Measurements from ENCODE around the gene DRICH1. TPM values are rescaled to one million over a fixed set of nuclear protein-coding genes. Genes with fewer than 3 reads are reported as not detected.
"Not testable (repeated sequence)": the region's sequence is repeated elsewhere in the genome, so short reads cannot be mapped to it uniquely, and the experiment has no call there.

DRICH1 gene, protein sequence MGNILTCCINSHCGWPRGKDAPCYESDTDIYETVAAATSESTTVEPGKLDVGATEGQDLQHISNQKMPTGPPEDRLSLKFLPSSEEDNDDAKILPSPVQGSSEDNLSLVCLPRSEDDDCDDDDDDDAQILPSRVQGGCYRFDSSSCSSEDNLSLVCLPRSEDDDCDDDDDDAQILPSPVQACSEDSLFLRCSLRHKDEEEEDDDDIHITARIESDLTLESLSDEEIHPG
- not detected for total RNA-seq
- long read RNA-seq = 0 reads

DNA sequence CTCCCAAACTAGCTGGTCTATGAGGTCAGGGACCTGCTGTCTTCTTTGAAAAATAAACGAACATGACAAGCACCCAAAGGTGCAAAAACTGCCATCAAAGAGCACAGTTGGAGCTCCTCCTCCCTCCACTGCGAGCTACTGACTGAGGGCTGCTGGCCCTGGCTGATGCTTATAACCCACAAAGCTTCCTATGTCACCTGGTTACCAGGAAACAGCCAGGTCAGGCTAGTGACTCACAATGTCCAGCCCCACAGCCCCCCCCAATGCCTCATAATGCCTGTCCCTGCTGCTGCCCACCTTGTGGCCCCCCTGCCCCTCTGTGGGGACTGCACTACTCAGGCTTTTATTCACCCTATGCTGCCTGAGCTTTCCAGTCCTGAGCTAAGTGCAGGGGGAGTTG lies at the start of gene DRICH1:
DRICH1 (minus strand) TSS at position 144 of the 400 bp plus-strand sequence. CDS start 298 bp downstream, outside the sequence.
- intact Hi-C loops (cut with DNase I) = no loop called here
- ATAC-seq (no peak), DNase-seq (no peak)

DNA sequence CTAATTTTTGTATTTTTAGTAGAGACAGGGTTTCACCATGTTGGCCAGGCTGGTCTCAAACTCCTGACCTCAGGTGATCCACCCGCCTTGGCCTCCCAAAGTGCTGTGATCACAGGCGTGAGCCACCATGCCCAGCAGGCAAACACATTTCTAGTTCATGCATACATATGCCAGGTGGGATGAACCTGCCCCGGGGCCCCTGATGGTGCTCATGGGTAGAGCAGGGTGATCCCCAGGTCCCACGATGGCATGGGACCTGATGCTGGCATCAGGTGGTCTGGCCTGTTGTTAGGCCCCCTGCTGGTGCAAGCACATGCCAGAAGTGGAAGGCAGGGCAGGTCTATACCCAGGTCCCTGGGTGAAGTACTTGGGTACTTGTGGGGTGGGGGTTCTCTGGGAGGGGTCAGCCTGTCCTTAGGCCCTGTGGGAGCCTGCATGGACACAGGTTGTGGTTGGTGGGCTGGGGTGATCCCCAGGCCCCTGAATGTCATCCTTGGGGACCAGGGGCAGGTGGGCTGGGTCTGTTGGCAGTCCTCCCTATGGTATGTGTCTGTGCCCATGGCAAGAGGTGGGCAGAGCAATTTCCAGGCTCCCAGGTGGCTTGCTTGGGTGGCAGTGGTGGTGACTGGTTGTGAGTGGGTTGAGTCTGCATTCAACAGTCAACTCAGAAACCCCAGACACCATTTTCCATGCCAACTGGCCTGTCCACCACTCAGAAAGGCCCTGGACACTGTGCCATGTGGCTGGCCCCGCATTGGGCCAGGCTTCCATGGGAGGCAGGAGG lies 49.1 kb upstream of the DRICH1 start:
- ATAC-seq = no peak
- DNase-seq = no peak

DNA sequence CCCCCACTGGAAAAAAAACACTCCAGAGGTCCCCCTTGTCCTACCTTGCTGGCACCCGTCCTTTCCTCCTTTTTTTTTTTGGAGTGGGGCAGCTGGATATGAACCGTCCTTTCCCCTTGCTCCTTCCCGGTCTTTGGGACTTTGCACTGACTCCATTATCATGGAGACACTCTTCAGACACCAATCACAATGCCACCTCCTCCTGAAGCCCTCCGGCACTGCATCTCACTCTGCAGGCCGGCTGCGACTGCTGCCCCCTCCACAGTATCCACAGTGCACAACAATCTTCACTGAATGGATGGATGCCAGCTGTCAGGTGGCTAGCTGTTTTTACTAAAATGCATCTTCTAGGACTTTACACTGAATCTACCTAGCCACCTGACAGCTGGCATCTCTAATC lies 46.0 kb upstream of the DRICH1 start:
- DNase-seq (no peak), ATAC-seq (no peak)
- intact Hi-C loops (cut with DNase I) = no loop called here

More for the DNA sequence above, 49.1 kb upstream of the DRICH1 start:
- intact Hi-C loops (cut with DNase I) = no loop called here

DNA sequence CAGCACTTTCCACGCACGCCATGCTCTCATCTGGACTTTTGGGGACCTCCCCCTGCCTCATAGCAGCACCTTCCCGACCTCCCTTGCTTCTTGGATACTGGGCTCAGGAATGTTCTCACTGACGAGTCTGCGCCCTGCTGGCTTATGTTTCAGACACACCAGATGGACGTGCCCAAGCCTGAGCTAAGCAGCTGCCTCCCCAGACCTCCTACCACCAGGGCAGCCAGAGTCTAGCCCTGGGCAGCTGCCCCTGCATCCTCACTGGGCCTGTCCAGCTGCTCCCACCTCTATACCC lies 45.5 kb upstream of the DRICH1 start:
- no peak for ATAC-seq
- intact Hi-C loops (cut with DNase I) = no loop called here
- no peak for DNase-seq

DNA sequence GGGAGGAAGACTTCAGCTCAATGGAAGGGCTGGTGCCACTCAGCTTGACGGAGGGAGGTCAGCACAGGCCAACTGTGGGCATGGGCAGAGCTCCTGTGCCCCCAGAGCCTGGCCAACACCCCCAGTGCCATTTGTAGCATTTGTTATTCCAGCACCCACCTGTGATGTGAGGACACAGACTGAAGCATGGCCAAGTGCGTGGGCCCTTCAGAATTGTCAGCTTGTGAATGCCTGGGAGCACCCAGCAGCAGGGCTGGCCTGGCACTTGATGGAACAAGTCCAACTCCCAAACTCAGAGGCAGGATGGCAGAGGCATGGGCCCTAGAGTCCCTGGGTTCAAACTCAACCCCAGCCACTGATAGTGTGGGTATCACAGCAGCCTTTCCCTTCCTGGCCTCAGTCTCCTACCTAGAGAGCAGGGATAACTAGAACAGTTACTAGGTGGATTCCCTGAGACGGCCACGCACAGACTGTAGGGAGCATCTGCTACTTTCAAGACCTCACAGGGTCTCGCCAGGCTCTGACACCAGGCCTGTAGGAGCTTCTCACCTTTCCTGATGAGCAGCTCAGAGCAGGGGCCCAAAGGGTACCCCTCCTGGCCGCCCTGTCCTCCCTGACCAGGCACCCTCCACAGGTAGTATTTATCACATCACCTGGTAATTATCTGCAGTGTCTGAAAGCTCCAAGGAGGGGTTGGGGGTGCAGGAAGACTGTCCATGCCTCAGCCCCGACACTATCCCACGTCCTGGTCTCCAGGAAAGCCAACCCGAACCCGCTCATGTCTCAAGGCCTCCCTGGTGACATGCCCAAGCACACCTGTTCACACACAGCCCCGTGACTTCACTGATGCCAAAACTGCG lies 45.0 kb upstream of the DRICH1 start:
- DNase-seq; intact Hi-C loops (cut with DNase I); ATAC-seq: not testable (repeated sequence)

DNA sequence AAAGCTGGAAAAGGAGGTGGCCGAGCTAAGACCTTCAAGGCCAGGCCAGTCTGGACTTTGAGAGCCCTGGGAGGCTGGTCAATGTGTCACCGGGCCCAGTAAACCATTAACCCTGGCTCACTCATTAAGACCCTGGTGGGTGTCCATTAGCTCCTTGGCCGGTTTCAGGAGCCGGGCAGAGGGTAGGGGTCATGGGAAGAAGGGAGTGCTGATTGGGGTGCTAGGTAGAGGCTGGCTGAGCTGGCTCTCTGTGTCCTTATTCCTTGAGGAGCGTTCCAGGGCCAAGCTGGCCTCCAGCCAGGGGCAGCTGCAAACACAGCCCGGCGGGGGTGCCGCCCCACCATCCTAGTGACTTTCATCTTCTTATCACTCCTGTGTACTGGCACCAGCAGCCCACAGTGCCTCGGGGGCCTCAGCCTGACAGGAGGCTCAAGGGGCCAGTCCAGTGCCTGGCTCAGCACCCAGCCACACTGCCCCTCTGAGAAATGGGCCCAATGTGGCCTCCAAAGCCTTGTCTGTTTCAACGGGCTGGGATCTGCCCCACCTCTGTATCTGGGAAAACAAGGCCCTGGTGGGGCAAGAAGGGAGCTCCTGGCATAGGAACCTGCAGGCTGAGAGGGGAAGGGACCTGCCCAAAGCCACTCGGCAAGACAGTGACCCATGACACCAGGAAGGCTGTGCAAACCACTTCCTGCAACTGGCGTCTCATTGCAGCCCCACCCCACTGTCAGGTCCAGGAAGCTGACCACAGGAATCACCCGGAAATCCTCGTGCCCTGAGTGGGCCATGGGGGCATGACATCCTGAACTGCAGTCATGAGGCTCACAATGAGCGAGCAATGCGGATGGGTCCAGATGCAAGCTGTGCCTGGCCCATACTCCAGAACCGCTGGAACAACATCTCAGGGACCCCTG lies 43.6 kb upstream of the DRICH1 start:
- DNase-seq (no peak), ATAC-seq (peak; percentile 27 to 31)
- intact Hi-C loops (cut with DNase I) = no loop called here

DNA sequence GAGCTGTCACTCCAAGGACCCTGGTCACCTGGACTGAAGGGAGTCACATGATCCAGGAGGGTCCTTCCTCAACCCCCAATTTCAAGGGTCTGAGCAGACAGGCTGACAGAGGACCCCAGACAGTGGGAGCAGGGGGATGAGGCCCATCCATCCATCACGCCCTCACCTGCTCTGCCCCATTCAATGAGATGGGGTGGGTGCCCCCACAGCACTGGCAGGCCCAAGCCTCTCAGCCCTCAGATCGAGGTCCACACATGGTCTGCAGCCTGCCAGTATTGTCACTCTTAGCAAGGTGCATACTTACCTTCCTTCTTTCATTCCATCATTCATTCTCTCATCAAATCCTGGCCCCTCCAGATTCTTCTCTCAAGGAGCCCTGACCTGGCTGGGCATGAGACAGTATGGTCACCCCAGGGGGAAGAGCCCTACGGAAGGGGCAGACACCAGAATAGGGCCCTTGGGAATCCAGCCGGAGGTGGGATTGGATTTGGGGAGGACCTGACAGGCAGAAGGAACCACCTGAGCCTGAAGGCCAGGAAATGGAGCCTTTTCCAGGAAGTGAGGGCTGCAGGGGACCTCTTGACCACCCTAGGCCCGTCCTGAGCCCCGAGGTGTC lies 42.9 kb upstream of the DRICH1 start:
- intact Hi-C loops (cut with DNase I); ATAC-seq; DNase-seq: not testable (repeated sequence)

DNA sequence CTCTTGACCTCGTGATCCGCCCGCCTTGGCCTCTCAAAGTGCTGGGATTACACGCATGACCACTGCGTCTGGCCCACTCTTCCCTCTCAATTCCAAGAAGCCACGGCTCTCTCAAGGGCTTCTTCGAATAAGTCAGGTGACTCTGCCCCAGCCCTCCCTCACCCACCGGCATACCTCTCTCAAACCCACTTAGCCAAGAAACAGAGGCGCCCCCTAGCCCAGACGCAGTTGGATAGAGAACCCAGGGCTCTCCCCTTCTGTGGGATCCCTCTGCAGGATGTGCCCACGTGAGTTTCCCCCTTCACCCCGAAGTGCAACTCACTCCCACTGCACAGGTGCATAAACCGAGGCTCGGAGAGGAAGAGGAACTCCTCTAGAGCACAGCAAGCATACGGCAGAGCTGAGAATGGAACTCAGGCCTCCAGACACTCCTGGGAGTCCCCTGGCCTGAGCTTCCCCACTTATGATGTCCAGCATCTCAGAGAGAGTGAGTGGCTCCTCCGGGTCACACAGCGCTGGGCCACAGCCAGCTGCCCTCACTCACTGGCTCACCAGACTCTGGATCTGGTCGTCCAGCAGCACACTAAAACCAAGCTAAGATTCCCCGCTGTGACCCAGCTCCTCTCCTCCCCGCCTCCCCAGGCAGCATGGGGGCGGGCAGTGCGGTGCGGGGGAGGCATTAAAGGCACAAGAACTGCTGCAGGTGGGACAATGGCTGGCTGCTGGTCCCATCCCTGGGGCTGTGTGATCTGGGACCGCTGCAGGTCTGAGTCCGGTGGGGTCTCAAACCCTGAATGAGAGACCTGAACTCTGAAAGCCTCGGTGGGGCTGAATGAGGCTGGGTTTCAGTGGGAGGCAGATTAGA lies 41.9 kb upstream of the DRICH1 start:
- intact Hi-C loops (cut with DNase I) = no loop called here
- ATAC-seq = no peak
- DNase-seq = no peak

DNA sequence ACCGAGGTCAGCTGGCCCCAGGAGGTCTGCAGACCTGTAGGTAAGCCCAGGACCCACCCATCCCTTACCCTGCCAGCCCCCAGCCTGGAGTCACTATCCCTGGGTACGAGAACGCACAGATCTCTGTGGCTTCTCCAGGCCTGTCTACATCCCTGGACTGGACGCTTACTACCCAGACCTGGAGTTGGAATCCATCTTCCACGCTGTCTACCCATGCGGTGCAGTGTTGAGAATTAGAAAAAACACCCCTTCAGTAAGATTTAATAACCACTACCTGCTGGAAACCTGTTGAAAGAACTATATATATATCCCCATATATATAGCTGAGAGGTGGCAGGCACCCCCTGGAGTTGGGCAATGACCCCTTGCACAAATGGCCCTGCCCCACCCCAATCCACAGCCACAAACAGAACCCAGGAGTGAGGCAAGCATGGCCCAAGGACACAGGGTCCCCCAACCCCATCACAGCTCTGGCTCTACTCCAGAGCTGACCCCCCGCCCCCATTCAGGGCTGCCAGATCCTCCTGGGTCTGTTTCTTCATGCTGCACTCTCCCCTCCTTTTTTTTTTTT lies 41.0 kb upstream of the DRICH1 start:
- intact Hi-C loops (cut with DNase I) = no loop called here
- ATAC-seq (no peak), DNase-seq (no peak)

DNA sequence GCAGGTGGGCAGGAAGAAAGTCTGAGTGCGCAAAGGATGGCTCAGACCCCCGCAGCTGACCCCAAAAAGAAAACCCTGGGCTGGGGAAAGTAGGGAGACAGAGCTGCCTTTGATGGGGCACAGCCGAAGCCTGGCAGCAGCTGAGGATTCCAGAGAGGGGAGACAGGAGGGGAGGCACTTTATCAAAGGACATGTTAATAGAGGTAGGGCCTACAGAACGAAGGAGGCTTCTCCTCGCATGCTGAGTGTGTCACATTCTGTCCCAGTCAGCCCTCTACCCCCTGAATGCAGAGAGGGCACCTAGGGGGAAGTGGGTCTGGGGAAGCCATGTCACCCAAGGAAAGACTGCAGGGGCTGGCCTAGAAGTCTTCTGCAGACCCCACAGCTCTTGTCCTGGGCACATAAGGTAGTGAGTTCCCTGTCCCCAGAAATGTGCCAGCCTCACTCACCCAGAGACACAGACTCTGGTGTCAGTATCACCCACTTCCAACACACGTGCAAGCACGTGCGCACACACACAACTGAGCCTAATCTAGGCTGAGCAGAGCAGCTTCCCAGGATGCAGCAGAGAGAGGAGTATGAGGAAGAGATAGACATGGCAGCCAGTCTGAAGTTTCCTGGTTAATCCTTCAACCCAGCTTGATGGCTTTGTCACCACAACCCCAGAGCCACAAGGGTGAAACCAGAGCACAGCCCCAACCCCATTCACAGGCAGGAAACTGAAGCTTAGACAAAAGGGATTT lies 40.4 kb upstream of the DRICH1 start:
- ATAC-seq; intact Hi-C loops (cut with DNase I); DNase-seq: not testable (repeated sequence)

DNA sequence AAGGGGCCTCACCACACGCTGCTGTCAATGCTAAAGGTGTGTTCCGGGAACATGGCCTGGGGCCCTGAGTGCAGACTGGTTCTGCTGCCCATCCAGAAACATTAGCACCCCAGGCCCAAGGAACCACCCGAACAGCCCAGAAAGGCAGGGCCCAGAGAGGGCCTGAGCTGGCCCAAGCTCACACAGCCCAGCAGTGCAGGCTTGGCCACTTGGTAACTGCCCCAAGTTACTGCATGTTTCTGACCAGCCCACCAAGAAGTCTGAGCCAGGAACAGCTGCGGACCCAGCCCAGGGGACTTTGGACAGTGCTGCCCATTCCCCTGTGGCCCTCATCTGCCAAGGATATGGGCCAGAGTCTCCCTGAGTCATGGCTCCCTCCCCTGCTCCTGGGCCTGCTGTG lies 39.3 kb upstream of the DRICH1 start:
- ATAC-seq; DNase-seq; intact Hi-C loops (cut with DNase I): not testable (repeated sequence)

DNA sequence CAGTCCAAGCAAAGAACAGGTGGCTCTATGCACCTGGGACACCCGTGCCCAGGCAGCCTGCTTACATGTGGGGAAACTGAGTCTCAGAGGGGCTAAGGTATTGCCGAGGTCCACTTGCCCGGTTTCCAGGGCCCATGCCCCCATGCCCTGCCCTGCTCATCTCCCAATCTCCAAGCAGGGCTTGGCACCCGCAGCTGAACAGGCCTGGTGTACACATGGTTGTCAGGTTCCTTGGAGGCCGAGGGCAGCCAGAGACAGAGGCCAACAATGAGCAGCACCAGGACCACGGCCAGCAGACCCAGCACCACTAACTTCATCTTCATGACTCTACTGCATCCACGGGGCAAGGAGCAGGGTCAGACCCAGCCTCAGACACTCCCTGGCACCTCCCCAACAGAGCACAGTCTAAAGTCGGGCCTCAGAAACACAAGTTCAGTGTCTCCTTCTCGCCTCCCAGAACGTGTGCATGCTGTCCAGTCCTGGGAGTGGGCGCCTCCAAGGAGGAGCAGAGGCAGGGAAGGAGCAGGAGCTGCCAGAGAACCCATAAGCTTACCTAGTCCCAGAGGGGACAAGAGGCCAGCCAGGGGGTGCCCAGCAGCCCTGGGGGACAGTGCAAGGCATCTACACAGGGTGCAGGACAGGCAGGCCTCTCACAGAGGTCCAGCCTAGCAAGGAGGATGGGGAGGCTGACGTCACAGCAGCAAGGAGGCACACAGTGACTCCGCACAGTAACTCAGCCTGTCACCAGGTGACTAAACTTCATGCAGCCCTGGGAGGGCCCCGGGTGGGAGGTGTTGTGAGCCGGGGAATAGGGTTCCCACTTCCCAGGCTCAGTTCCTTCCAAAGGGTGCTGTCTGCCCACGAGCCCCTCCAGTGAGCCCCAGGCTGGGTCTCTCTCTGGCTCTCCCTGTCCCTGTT lies 38.5 kb upstream of the DRICH1 start:
- no peak for ATAC-seq
- DNase-seq = no peak
- intact Hi-C loops (cut with DNase I) = no loop called here

DNA sequence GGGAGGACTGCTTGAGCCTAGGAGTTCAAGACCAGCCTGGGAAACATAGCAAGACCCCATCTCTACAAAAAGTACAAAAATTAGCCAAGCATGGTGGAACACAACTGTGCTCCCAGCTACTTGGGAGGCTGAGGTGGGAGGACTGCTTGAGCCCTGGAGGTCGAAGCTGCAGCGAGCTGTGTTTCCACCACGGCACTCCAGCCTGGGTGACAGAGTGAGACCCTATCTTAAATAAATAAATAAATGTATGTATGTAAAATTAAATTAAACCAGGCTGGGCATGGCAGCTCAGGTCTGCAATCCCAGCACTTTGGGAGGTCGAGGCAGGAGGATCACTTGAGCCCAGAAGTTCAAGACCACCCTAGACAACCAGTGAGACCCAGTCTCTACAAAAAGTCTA lies 28.3 kb upstream of the DRICH1 start:
- intact Hi-C loops (cut with DNase I); DNase-seq; ATAC-seq: not testable (repeated sequence)

DNA sequence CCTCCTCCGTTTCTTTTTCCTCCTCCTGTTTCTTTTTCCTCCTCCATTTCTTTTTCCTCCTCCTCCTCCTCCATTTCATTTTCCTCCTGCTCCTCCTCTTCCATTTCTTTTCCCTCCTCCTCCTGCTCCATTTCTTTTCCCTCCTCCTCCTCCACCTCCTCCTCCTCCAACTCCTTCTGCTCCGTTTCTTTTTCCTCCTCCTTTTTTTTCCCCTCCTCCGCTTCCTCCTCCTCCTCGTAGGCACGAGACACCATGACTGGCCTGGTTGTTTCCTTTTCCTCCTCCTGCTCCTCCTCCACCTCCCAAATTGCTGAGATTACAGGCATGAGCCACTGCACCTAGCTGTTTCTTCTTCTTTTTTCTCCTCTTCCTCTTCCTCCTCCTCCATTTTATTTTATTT lies 25.6 kb upstream of the DRICH1 start:
- ATAC-seq (no peak), DNase-seq (no peak)
- intact Hi-C loops (cut with DNase I) = no loop called here

DNA sequence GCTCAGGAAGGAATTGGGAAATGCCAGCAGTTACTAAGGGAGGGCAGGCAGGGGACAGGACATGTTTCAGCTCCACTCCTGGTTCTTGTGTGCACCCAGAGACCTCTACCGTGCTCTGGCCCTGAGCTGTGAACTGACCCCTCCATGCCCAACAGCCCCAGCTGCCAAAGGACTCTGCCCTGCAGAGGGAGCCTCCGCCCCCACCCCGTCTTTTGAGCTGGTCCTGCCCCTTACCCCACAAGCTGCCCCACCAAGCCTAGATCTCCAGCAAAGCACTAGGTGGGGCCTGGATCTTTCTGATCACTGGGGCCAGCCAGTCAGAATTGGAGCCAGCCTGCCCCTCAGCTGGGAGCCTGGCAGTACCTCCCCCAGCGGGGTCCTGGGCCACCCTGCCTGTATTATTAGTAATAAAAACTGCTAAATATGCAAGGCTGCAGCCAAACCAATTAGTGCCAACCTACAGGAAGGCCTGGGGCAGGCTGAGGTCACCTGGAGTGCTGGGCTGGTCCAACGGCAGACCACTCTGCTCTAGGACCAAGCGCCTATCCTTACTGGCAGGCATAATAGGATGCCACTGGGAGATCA lies 23.9 kb upstream of the DRICH1 start:
- ATAC-seq (no peak), DNase-seq (no peak)
- intact Hi-C loops (cut with DNase I) = no loop called here

All from left cardiac atrium (tissue), 4 donors.